Brain microvascular endothelial cell (primary cell): Measurements from ENCODE around the gene EFHC2.
"Not testable (repeated sequence)": the region's sequence is repeated elsewhere in the genome, so short reads cannot be mapped to it uniquely, and the experiment has no call there.

Experiments used
- DNase-seq: peaks from one replicate; pipeline ENCODE4 v3.0.0-alpha.2; 2020
- H3K27ac ChIP-seq: fragments of 250-450 bp; sonication (Bioruptor Pico); 2 replicates; pipeline ENCODE4 v1.5.1; 2020; ENCODE audit warnings: mild to moderate bottlenecking, moderate library complexity
- H3K27me3 ChIP-seq: fragments of 250-450 bp; sonication (Bioruptor Pico); replicated peaks from 2 replicates; pipeline ENCODE4 v1.5.1; 2020; ENCODE audit warnings: mild to moderate bottlenecking
- H3K36me3 ChIP-seq: fragments of 250-450 bp; sonication (Bioruptor Pico); replicated peaks from 2 replicates; pipeline ENCODE4 v1.5.1; 2020; ENCODE audit warnings: mild to moderate bottlenecking
- H3K4me3 ChIP-seq: 2 replicates; pipeline ENCODE4 v1.5.1; 2011; ENCODE audit warnings: low read depth, mild to moderate bottlenecking, control low read depth, low read length, moderate library complexity
- in situ Hi-C: cut with HindIII; loops from 2 replicates; pipeline ENCODE4 v1.10.0; 2017; ENCODE audit warnings: low sequenced_read_pairs, low pct_ligation_motif_present
- TF ChIP-seq, protein P1 (sequence below): IDR thresholded peaks from 2 replicates; pipeline ENCODE4 v1.5.1; 2011; ENCODE audit warnings: low read depth, mild to moderate bottlenecking, moderate library complexity, low read length, control low read depth, inconsistent platforms; ENCODE audit errors: missing control alignments

Gene EFHC2

GRCh38 chrX:44253575-44253942 lies 89.9 kb downstream of the EFHC2 start:
- no peak overlapping the region for H3K4me3 ChIP-seq
- in situ Hi-C loops = no loop called here
- no peaks in the 10 kb centered on the region for H3K27me3 ChIP-seq
- TF ChIP-seq, protein P1, sequence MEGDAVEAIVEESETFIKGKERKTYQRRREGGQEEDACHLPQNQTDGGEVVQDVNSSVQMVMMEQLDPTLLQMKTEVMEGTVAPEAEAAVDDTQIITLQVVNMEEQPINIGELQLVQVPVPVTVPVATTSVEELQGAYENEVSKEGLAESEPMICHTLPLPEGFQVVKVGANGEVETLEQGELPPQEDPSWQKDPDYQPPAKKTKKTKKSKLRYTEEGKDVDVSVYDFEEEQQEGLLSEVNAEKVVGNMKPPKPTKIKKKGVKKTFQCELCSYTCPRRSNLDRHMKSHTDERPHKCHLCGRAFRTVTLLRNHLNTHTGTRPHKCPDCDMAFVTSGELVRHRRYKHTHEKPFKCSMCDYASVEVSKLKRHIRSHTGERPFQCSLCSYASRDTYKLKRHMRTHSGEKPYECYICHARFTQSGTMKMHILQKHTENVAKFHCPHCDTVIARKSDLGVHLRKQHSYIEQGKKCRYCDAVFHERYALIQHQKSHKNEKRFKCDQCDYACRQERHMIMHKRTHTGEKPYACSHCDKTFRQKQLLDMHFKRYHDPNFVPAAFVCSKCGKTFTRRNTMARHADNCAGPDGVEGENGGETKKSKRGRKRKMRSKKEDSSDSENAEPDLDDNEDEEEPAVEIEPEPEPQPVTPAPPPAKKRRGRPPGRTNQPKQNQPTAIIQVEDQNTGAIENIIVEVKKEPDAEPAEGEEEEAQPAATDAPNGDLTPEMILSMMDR = no peak
- DNase-seq = no peak
- H3K27ac ChIP-seq = no peak overlapping the region
- H3K36me3 ChIP-seq = no peaks in the 10 kb centered on the region

DNA sequence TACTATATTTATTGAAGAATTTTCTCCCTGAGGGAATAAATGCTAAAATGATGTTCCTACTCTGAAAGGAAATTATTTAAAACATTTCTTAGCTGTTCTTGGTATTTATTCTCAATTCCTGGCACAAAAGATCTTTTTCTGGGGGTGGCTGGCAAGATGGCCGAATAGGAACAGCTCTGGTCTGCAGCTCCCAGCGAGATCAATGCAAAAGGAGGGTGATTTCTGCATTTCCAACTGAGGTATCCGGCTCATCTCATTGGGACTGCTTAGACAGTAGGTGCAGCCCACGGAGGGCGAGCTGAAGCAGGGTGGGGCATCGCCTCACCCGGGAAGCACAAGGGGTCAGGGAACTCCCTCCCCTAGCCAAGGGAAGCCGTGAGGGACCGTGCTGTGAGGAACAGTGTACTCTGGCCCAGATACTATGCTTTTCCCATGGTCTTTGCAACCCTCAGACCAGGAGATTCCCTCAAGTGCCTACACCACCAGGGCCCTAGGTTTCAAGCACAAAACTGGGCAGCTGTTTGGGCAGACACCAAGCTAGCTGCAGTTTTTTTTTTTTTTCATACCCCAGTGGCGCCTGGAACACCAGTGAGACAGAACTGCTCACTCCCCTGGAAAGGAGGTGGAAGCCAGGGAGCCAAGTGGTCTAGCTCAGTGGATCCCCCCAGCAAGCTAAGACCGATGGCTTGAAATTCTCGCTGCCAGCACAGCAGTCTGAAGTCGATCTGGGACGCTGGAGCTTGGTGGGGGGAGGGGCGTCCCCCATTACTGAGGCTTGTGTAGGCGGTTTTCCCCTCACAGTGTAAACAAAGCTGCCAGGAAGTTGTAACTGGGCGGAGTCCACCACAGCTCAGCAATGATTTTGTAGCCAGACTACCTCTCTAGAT lies 90.5 kb downstream of the EFHC2 start:
- H3K27ac ChIP-seq, H3K36me3 ChIP-seq, H3K27me3 ChIP-seq, H3K4me3 ChIP-seq, in situ Hi-C loops: not testable (repeated sequence)
- DNase-seq = peak; percentile 36

GRCh38 chrX:44247468-44247867 lies 96.0 kb downstream of the EFHC2 start:
- Histone ChIP-seq H3K36me3 (no peaks in the 10 kb centered on the region), H3K27me3 (no peaks in the 10 kb centered on the region), H3K4me3 (no peak overlapping the region), H3K27ac (no peak overlapping the region)
- in situ Hi-C loops = no loop called here
- TF ChIP-seq, protein P1 = no peak
- DNase-seq = no peak

- Histone ChIP-seq H3K36me3 (no peaks in the 10 kb centered on the region), H3K27ac (no peak overlapping the region), H3K4me3 (no peak overlapping the region), H3K27me3 (no peaks in the 10 kb centered on the region)
- DNase-seq = no peak
- TF ChIP-seq, protein P1 = no peak
- in situ Hi-C loops = no loop called here
Measured at GRCh38 chrX:44246826-44247225, 96.6 kb downstream of the EFHC2 start.

- TF ChIP-seq, protein P1 = no peak
- no peaks in the 10 kb centered on the region for H3K27me3 ChIP-seq
- H3K27ac ChIP-seq = no peak overlapping the region
- H3K36me3 ChIP-seq = no peaks in the 10 kb centered on the region
- in situ Hi-C loops = no loop called here
- no peak for DNase-seq
- H3K4me3 ChIP-seq = no peak overlapping the region
Measured at GRCh38 chrX:44245733-44246132, 97.7 kb downstream of the EFHC2 start.

- Histone ChIP-seq H3K27me3 (no peaks in the 10 kb centered on the region), H3K36me3 (no peaks in the 10 kb centered on the region), H3K4me3 (no peak overlapping the region), H3K27ac (no peak overlapping the region)
- in situ Hi-C loops = no loop called here
- DNase-seq = peak; percentile 27
- TF ChIP-seq, protein P1 = peak; percentile 46
Measured at GRCh38 chrX:44244008-44244407, 99.5 kb downstream of the EFHC2 start.
